ENCODE data around the gene CD38. TPM values are rescaled to one million over a fixed set of nuclear protein-coding genes. Genes with fewer than 3 reads are reported as not detected.
"Not testable (repeated sequence)": the region's sequence is repeated elsewhere in the genome, so short reads cannot be mapped to it uniquely, and the experiment has no call there.

Gene CD38
- total and polyA plus RNA-seq, 2 of the 13 experiments (the other 11 are each of a cell fraction or from before 2014, with no cell fraction given), result not detected

DNA sequence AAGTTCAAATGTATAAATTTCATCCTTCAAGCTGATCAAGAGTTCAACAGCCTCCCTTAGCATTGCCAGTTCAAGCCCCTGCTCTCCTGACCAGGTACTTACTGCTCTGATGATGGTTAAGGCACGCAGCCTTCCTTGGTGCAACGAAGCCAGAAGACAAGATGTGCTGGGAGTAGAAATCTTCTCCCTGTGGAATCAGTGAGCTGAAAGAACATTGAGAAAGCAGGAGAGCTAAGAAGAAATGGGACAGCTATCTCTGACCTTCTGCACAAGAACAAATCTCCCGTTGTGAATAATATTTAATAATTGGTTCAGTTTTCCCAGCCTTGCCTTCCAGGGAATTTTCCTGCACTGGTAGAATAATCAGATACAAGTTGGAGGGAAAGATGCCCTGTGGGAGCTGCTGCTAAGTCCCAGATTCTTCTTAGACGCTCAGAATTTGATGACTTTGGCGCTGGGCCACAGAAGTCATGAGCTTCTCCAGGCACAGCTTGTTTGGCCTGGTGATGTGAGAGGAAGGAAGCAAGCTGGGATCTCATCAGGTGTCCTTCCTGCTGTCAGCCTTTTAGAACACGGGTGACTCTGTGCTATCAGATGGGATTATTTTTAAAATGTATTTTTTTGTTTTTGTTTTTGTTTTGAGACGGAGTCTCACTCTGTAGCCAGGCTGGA lies 77.8 kb downstream of the CD38 start (continued):
- TF ChIP-seq, protein P1, sequence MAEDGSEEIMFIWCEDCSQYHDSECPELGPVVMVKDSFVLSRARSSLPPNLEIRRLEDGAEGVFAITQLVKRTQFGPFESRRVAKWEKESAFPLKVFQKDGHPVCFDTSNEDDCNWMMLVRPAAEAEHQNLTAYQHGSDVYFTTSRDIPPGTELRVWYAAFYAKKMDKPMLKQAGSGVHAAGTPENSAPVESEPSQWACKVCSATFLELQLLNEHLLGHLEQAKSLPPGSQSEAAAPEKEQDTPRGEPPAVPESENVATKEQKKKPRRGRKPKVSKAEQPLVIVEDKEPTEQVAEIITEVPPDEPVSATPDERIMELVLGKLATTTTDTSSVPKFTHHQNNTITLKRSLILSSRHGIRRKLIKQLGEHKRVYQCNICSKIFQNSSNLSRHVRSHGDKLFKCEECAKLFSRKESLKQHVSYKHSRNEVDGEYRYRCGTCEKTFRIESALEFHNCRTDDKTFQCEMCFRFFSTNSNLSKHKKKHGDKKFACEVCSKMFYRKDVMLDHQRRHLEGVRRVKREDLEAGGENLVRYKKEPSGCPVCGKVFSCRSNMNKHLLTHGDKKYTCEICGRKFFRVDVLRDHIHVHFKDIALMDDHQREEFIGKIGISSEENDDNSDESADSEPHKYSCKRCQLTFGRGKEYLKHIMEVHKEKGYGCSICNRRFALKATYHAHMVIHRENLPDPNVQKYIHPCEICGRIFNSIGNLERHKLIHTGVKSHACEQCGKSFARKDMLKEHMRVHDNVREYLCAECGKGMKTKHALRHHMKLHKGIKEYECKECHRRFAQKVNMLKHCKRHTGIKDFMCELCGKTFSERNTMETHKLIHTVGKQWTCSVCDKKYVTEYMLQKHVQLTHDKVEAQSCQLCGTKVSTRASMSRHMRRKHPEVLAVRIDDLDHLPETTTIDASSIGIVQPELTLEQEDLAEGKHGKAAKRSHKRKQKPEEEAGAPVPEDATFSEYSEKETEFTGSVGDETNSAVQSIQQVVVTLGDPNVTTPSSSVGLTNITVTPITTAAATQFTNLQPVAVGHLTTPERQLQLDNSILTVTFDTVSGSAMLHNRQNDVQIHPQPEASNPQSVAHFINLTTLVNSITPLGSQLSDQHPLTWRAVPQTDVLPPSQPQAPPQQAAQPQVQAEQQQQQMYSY (CRISPR knock-in tag; IDR thresholded peaks at IDR 0.05), result no peak
- TF ChIP-seq, protein P2, sequence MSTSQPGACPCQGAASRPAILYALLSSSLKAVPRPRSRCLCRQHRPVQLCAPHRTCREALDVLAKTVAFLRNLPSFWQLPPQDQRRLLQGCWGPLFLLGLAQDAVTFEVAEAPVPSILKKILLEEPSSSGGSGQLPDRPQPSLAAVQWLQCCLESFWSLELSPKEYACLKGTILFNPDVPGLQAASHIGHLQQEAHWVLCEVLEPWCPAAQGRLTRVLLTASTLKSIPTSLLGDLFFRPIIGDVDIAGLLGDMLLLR (CRISPR knock-in tag; IDR thresholded peaks at IDR 0.05), result no peak

DNA sequence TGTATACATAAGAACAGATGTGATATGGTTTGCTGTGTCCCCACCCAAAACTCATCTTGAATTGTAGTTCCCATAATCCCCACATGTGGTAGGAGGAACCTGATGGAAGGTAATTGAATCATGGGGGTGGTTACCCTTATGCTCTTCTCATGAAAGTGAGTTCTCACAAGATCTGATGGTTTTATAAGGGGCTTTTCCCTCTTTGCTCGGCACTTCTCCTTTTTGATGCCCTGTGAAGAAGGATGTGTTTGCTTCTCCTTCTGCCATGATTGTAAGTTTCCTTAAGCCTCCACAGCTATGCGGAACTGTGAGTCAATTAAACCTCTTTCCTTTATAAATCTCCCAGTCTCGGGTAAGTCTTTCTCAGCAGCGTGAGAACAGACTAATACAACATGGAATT lies 83.1 kb downstream of the CD38 start:
- FAIRE-seq; H3K4me3 ChIP-seq (replicated peaks in 1 of 3; ENCODE audit: insufficient read depth in 1 of 3, low read depth in 2 of 3, low read length in 3 of 3); BruUV-seq (replicated peaks); in situ Hi-C loops (cut with HindIII; ENCODE audit: extremely low pct_ligation_motif_present, low pct_unique_long_range_greater_than_20kb); POLR2A ChIA-PET; H3K27ac ChIP-seq (ENCODE audit: extremely low read length, insufficient read depth, low read length); H4K20me1 ChIP-seq (ENCODE audit: insufficient read depth, low read length); H3K36me3 ChIP-seq (replicated peaks in 1 of 2; ENCODE audit: control insufficient read depth in 1 of 2, insufficient read depth in 2 of 2, low read length in 2 of 2); H2AFZ ChIP-seq (ENCODE audit: low read length); H3K79me2 ChIP-seq (ENCODE audit: insufficient read depth, low read length); ATAC-seq; CTCF ChIA-PET (ENCODE audit: low intra/inter-chr PET ratio, low total read pairs); intact Hi-C loops (cut with micrococcal nuclease; ENCODE audit: unreplicated experiment); H3K27me3 ChIP-seq (ENCODE audit: control insufficient read depth in 1 of 2, insufficient read depth in 2 of 2, low read length in 2 of 2); DNase-seq (ENCODE audit: low spot score); H3K4me2 ChIP-seq (ENCODE audit: low read depth, low read length); H3K9me3 ChIP-seq (ENCODE audit: low read length); H3K9ac ChIP-seq (ENCODE audit: insufficient read depth, low read depth, low read length); H3K4me1 ChIP-seq (ENCODE audit: insufficient read depth, low read length): not testable (repeated sequence)
- 8% methylated on average over 4 of the region's 4 CpGs for WGBS (ENCODE audit: low lambda C conversion rate)
